NB4 (cell line): ENCODE data around the gene FGF4.

Experiments used
- DNase-seq: peaks from one replicate; pipeline ENCODE4 v3.0.0; 2010; ENCODE audit warnings: low read depth
- H3K4me3 ChIP-seq: one replicate; pipeline ENCODE4 v1.5.1; 2011; ENCODE audit warnings: mild to moderate bottlenecking, low read depth, low read length, moderate library complexity
- CTCF ChIP-seq: IDR thresholded peaks from one replicate; pipeline ENCODE4 v1.5.1; 2012; ENCODE audit warnings: low read depth, low read length
- MAX ChIP-seq: IDR thresholded peaks from 2 replicates; pipeline ENCODE4 v1.6.1; 2011; ENCODE audit warnings: low read depth, low read length
- MYC ChIP-seq: IDR thresholded peaks from 2 replicates; pipeline ENCODE4 v1.6.1; 2011; ENCODE audit warnings: low read depth, low read length
- POLR2A ChIP-seq: IDR thresholded peaks from 2 replicates; pipeline ENCODE4 v1.6.1; 2011; ENCODE audit warnings: mild to moderate bottlenecking; ENCODE audit not compliant: insufficient read length; ENCODE audit errors: extremely low read depth

The FGF4 gene

GRCh38 chr11:69734841-69735240 lies 40.3 kb downstream of the FGF4 start:
- TF ChIP-seq CTCF (no peak), MAX (no peak), MYC (no peak), POLR2A (no peak)
- H3K4me3 ChIP-seq = no peak overlapping the region
- DNase-seq = no peak

GRCh38 chr11:69734367-69734766 lies 40.8 kb downstream of the FGF4 start:
- TF ChIP-seq POLR2A (no peak), MYC (no peak), MAX (no peak), CTCF (no peak)
- no peak for DNase-seq
- H3K4me3 ChIP-seq = no peak overlapping the region

GRCh38 chr11:69732910-69733309 lies 42.2 kb downstream of the FGF4 start:
- no peak for DNase-seq
- TF ChIP-seq MYC (no peak), MAX (no peak), CTCF (no peak), POLR2A (no peak)
- H3K4me3 ChIP-seq = no peak overlapping the region

- TF ChIP-seq MAX (no peak), CTCF (no peak), POLR2A (no peak), MYC (no peak)
- no peak overlapping the region for H3K4me3 ChIP-seq
- no peak for DNase-seq
Observed at GRCh38 chr11:69731110-69731509, 44.0 kb downstream of the FGF4 start.

GRCh38 chr11:69730500-69730899 lies 44.6 kb downstream of the FGF4 start:
- TF ChIP-seq CTCF (no peak), MAX (no peak), POLR2A (no peak), MYC (no peak)
- H3K4me3 ChIP-seq = no peak overlapping the region
- no peak for DNase-seq

GRCh38 chr11:69729252-69729651 lies 45.9 kb downstream of the FGF4 start:
- no peak for TF ChIP-seq CTCF
- TF ChIP-seq POLR2A = no peak
- no peak for TF ChIP-seq MAX
- TF ChIP-seq MYC = no peak
- no peak overlapping the region for H3K4me3 ChIP-seq
- no peak for DNase-seq
